Uterus (tissue), 4 donors: Measurements from ENCODE around the gene MEIS3. TPM values are rescaled to one million over a fixed set of nuclear protein-coding genes. Genes with fewer than 3 reads are reported as not detected.

Experiments used
- DNase-seq, 2 donors: peaks; one replicate each; pipeline ENCODE4 v3.0.0-alpha.2; 2019 to 2020
- H3K27ac ChIP-seq, 2 donors: fragments of 200-600 bp; sonication (generic); 1 replicate in 1 of 2; 2 replicates in 1 of 2; pipeline ENCODE4 v1.5.1; 2016 to 2018
- H3K27me3 ChIP-seq, 2 donors: fragments of 200-600 bp; sonication (generic); one replicate each; pipeline ENCODE4 v1.5.1; 2018 to 2019; ENCODE audit warnings: control low read depth in 1 of 2
- H3K36me3 ChIP-seq, 2 donors: fragments of 200-600 bp; sonication (generic); one replicate each; pipeline ENCODE4 v1.5.1; 2019; ENCODE audit warnings: control low read depth in 1 of 2
- H3K4me1 ChIP-seq, 2 donors: fragments of 200-600 bp; sonication (generic); one replicate each; pipeline ENCODE4 v1.5.1; 2018 to 2019; ENCODE audit warnings: control low read depth in 1 of 2
- H3K4me3 ChIP-seq, 2 donors: fragments of 200-600 bp; sonication (generic); 1 replicate in 1 of 2; 2 replicates in 1 of 2; pipeline ENCODE4 v1.5.1; 2018 to 2019; ENCODE audit warnings: mild to moderate bottlenecking in 1 of 2
- H3K9me3 ChIP-seq, 2 donors: fragments of 200-600 bp; sonication (generic); one replicate each; pipeline ENCODE4 v1.5.1; 2019; ENCODE audit warnings: control low read depth in 1 of 2
- POLR2A ChIP-seq, 2 donors: fragments of 450-650 bp; IDR thresholded peaks; one replicate each; pipeline ENCODE4 v1.6.1; 2016; ENCODE audit warnings: antibody characterized with exemption in 2 of 2, mild to moderate bottlenecking in 1 of 2, moderate library complexity in 1 of 2
- intact Hi-C: fragments of 100-400 bp; cut with DNase I; formaldehyde crosslinking; loops from one replicate; pipeline ENCODE4 v1.15.1; 2023; ENCODE audit warnings: low total_unique reads
- total RNA-seq, 4 donors: library from RNA; depleted of rRNA in 3 of 4; stranded (reverse); fragments of >200 nt in 3 of 4; gene quantifications; one replicate each; pipeline versions ENCODE4 v1.1.0 to v1.2.4, GENCODE V29; 2014 to 2023
- TF ChIP-seq, protein P1 (sequence below), 4 experiments: fragments of 200-600 bp in 2 of 4; fragments of 450-650 bp in 2 of 4; sonication (generic) in 2 of 4; IDR thresholded peaks; one replicate each; pipeline ENCODE4 v1.5.1; 2016 to 2019; ENCODE audit warnings: antibody characterized with exemption in 4 of 4, mild to moderate bottlenecking in 2 of 4, moderate library complexity in 1 of 4
- donor health status: DM: yes; HTN: yes; CAD: no.

The MEIS3 gene
- total RNA-seq, 4 donors from 2014 or later: 28.9 to 133 (median 75.0) TPM

DNA sequence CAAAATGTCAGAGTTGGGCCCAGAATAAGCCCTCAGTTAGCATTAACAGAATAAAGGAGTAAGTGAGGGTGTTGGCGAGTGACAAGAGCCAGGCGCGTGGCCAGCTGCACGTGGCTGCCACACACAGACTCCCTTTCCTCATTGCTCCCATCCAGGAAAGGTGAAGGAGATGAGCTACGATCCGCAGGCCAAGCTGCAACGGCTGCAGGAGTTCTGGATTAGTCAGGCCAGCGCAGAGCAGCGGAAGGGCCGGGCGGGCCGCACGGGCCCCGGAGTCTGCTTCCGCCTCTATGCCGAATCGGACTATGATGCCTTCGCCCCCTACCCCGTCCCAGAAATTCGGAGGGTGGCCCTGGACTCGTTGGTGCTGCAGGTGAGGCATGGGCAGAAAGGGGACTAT is 57.0 kb downstream of the MEIS3 start:
- no peaks in the 10 kb centered on the region for H3K36me3 ChIP-seq
- intact Hi-C loops: no loop called here
- TF ChIP-seq, protein P1, sequence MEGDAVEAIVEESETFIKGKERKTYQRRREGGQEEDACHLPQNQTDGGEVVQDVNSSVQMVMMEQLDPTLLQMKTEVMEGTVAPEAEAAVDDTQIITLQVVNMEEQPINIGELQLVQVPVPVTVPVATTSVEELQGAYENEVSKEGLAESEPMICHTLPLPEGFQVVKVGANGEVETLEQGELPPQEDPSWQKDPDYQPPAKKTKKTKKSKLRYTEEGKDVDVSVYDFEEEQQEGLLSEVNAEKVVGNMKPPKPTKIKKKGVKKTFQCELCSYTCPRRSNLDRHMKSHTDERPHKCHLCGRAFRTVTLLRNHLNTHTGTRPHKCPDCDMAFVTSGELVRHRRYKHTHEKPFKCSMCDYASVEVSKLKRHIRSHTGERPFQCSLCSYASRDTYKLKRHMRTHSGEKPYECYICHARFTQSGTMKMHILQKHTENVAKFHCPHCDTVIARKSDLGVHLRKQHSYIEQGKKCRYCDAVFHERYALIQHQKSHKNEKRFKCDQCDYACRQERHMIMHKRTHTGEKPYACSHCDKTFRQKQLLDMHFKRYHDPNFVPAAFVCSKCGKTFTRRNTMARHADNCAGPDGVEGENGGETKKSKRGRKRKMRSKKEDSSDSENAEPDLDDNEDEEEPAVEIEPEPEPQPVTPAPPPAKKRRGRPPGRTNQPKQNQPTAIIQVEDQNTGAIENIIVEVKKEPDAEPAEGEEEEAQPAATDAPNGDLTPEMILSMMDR (IDR thresholded peaks at IDR 0.05): no peak
- TF ChIP-seq POLR2A (IDR thresholded peaks at IDR 0.05): no peak
- no peaks in the 10 kb centered on the region for H3K27me3 ChIP-seq
- no peaks in the 10 kb centered on the region for H3K9me3 ChIP-seq
- no peak overlapping the region for H3K4me3 ChIP-seq
- no peaks in the 10 kb centered on the region for H3K4me1 ChIP-seq
- DNase-seq: no peak
- H3K27ac ChIP-seq: no peak overlapping the region

DNA sequence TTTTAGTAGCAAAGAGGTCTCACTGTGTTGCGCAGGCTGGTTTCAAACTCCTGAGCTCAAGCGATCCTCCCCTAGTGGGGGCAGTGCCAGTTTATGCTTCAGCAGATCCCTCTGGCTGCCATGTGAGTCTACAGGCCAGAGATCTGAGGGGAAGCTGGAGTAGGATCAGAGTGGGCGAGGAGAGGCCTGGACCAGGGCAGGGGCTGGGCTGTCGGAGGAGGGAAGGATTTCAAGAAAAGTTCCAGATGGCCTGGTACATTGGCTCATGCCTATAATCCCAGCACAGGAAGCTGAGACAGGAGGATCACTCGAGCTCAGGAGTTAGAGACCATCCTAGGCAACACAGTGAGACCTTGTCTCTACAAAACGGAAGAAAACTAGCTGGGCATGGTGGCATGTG is 60.4 kb downstream of the MEIS3 start:
- intact Hi-C loops: no loop called here
- Histone ChIP-seq H3K36me3 (no peaks in the 10 kb centered on the region), H3K4me3 (no peak overlapping the region), H3K4me1 (no peaks in the 10 kb centered on the region), H3K27me3 (no peaks in the 10 kb centered on the region), H3K27ac (no peak overlapping the region), H3K9me3 (no peaks in the 10 kb centered on the region)
- no peak for DNase-seq
- no peak for TF ChIP-seq POLR2A (IDR thresholded peaks at IDR 0.05)
- TF ChIP-seq, protein P1 (IDR thresholded peaks at IDR 0.05): no peak

- no peak overlapping the region for H3K4me3 ChIP-seq
- H3K36me3 ChIP-seq: no peaks in the 10 kb centered on the region
These were observed 61.3 kb downstream of the MEIS3 start for GRCh38 chr19:47357788-47358680.

DNA sequence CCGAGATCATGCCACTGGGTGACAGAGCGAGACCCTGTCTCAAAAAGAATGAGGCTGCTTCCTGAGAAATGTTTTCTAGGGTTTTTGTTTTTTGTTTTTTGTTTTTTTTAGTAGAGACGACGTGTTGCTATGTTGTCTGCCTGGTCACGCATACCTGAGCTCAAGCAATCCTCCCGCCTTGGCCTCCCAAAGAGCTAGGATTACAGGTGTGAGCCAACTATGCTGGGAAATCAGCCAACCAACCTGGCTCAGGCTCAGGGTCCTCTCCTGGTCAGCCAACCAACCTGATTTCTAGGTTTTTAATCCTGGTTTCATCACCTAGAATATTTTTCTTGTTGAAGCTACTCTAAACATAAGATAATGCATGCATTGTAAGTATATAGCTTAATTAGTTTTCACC is 62.4 kb downstream of the MEIS3 start:
- TF ChIP-seq POLR2A (IDR thresholded peaks at IDR 0.05): no peak
- TF ChIP-seq, protein P1 (IDR thresholded peaks at IDR 0.05): no peak
- no peak overlapping the region for H3K27ac ChIP-seq
- H3K9me3 ChIP-seq: no peaks in the 10 kb centered on the region
- no peak overlapping the region for H3K4me3 ChIP-seq
- H3K36me3 ChIP-seq: no peaks in the 10 kb centered on the region
- no peaks in the 10 kb centered on the region for H3K27me3 ChIP-seq
- H3K4me1 ChIP-seq: no peaks in the 10 kb centered on the region
- intact Hi-C loops: no loop called here
- no peak for DNase-seq

More at GRCh38 chr19:47357788-47358680, 61.3 kb downstream of the MEIS3 start:
- intact Hi-C loops: no loop called here
- Histone ChIP-seq H3K9me3 (no peaks in the 10 kb centered on the region), H3K27ac (no peak overlapping the region), H3K4me1 (no peaks in the 10 kb centered on the region), H3K27me3 (no peaks in the 10 kb centered on the region)
- TF ChIP-seq, protein P1 (IDR thresholded peaks at IDR 0.05): no peak
- no peak for TF ChIP-seq POLR2A (IDR thresholded peaks at IDR 0.05)
- DNase-seq: no peak

DNA sequence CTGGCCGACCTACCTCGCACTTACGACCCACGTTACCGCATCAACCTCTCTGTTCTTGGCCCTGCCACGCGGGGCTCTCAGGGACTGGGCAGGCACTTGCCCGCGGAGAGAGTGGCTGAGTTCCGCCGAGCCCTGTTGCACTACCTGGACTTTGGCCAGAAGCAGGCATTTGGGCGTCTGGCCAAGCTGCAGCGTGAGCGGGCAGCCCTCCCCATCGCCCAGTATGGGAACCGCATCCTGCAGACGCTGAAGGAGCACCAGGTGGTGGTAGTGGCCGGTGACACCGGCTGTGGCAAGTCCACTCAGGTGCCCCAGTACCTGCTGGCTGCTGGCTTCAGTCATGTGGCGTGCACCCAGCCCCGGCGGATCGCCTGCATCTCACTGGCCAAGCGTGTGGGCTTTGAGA is 66.0 kb downstream of the MEIS3 start:
- Histone ChIP-seq H3K27me3 (no peaks in the 10 kb centered on the region), H3K9me3 (no peaks in the 10 kb centered on the region), H3K4me3 (no peak overlapping the region), H3K36me3 (no peaks in the 10 kb centered on the region), H3K4me1 (peaks cover 0 to 10% of the 10 kb centered on the region in 2 donors), H3K27ac (no peak overlapping the region)
- DNase-seq: no peak
- intact Hi-C loops: no loop called here
- TF ChIP-seq, protein P1 (IDR thresholded peaks at IDR 0.05): no peak
- TF ChIP-seq POLR2A (IDR thresholded peaks at IDR 0.05): no peak
